ENCODE data around the gene KCTD20.

DNA sequence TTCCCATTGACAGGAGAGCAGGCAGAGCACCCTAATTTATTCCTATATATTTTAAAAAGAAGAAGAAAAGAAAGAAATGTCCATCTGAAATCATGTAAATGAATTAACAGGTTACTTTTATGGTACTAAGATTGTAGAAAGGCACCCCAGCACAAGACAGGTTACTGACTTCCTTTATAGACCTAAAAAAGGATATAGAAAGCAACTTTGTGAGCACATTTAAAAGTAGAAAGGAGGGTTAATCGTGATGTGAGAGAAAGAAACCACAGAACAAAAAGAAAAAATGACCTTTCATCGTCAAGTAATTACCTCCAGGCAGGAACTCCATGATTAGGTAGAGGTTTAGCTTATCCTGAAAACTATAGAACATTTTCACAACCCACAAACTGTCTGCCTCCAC is 74.6 kb downstream of the KCTD20 start:
- TF ChIP-seq, protein P1, sequence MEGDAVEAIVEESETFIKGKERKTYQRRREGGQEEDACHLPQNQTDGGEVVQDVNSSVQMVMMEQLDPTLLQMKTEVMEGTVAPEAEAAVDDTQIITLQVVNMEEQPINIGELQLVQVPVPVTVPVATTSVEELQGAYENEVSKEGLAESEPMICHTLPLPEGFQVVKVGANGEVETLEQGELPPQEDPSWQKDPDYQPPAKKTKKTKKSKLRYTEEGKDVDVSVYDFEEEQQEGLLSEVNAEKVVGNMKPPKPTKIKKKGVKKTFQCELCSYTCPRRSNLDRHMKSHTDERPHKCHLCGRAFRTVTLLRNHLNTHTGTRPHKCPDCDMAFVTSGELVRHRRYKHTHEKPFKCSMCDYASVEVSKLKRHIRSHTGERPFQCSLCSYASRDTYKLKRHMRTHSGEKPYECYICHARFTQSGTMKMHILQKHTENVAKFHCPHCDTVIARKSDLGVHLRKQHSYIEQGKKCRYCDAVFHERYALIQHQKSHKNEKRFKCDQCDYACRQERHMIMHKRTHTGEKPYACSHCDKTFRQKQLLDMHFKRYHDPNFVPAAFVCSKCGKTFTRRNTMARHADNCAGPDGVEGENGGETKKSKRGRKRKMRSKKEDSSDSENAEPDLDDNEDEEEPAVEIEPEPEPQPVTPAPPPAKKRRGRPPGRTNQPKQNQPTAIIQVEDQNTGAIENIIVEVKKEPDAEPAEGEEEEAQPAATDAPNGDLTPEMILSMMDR (IDR thresholded peaks at IDR 0.05; ENCODE audit: insufficient read depth, low read length) = no peak
- TF ChIP-seq POLR2AphosphoS5 (IDR thresholded peaks at IDR 0.05; ENCODE audit: low read depth) (no peak), GABPA (IDR thresholded peaks at IDR 0.05; ENCODE audit: low read depth) (no peak), REST (IDR thresholded peaks at IDR 0.05; ENCODE audit: insufficient replicate concordance, low read depth) (no peak), SPI1 (IDR thresholded peaks at IDR 0.05; ENCODE audit: borderline replicate concordance, low read depth) (no peak)
